ENCODE measurements around the gene BCL2. TPM values are rescaled to one million over a fixed set of nuclear protein-coding genes. Genes with fewer than 3 reads are reported as not detected.

Gene BCL2
- total RNA-seq, 1 donor from 2014 or later, result 4.9 TPM

DNA sequence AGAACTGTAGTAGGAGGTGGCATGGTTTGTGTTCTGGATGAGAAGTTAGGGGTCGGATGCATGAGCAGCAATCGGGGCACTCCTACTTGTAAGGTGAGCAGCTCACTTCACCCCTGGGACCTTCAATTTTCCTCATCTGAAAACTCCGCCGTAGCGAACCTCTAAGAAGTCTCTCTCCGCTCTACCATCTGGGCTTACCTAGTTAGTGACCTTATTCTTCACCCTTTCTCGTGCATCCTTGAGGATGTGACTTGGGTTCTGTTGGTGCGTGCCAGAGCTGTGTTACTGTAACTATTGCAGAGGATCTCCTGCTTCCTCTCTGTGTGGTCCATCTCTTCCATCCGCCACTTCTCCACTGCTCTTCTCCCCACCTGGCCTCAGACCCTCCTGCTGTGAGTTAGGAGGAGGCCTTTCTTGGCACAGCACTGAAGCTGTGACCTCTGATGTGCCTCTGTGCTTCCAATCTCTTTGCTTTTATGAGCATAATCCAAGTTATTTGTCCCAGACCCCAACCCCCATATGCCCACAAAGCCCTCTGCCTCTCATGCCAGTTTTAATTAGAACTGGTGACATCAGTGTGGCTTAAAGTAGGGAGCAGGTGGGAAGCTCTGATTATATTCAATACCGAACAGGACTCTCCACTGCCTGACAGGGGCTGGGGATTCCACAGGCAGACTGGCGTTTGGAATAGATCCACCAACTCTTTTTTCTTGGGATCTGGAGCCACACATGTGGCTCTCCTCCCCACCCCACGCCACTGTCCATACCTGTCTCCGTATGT is 178.4 kb downstream of the BCL2 start:
- Histone ChIP-seq H3K4me3 (no peak overlapping the region), H3K4me1 (peaks cover 10% of the 10 kb centered on the region), H3F3A (ENCODE audit: low read depth) (no peaks in the 10 kb centered on the region), H3K9ac (no peak overlapping the region), H3K27ac (no peak overlapping the region), H3K9me3 (ENCODE audit: low read depth) (no peaks in the 10 kb centered on the region), H3K4me2 (no peak overlapping the region), H4K20me1 (ENCODE audit: low read depth) (no peaks in the 10 kb centered on the region), H2AFZ (replicated peaks) (no peak overlapping the region), H3K27me3 (no peaks in the 10 kb centered on the region), H3K36me3 (no peaks in the 10 kb centered on the region), H3K79me2 (ENCODE audit: low read depth) (no peaks in the 10 kb centered on the region)
- Mint-ChIP-seq H3K4me1 (peaks cover 45% of the 10 kb centered on the region), H3K27ac (peak overlapping the region; percentile 70), H3K36me3 (peaks cover 5% of the 10 kb centered on the region), H3K9me3 (peaks cover 3% of the 10 kb centered on the region), H3K27me3 (ENCODE audit: insufficient read depth, low read depth) (peaks cover 8% of the 10 kb centered on the region), H3K4me3 (no peak overlapping the region)
- TF ChIP-seq EZH2 (IDR thresholded peaks at IDR 0.05) (no peak), EZH2phosphoT487 (IDR thresholded peaks at IDR 0.05) (no peak)
- TF ChIP-seq, protein P1, sequence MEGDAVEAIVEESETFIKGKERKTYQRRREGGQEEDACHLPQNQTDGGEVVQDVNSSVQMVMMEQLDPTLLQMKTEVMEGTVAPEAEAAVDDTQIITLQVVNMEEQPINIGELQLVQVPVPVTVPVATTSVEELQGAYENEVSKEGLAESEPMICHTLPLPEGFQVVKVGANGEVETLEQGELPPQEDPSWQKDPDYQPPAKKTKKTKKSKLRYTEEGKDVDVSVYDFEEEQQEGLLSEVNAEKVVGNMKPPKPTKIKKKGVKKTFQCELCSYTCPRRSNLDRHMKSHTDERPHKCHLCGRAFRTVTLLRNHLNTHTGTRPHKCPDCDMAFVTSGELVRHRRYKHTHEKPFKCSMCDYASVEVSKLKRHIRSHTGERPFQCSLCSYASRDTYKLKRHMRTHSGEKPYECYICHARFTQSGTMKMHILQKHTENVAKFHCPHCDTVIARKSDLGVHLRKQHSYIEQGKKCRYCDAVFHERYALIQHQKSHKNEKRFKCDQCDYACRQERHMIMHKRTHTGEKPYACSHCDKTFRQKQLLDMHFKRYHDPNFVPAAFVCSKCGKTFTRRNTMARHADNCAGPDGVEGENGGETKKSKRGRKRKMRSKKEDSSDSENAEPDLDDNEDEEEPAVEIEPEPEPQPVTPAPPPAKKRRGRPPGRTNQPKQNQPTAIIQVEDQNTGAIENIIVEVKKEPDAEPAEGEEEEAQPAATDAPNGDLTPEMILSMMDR (IDR thresholded peaks at IDR 0.05), result no peak
- DNase-seq (ENCODE audit: low spot score), result no peak

DNA sequence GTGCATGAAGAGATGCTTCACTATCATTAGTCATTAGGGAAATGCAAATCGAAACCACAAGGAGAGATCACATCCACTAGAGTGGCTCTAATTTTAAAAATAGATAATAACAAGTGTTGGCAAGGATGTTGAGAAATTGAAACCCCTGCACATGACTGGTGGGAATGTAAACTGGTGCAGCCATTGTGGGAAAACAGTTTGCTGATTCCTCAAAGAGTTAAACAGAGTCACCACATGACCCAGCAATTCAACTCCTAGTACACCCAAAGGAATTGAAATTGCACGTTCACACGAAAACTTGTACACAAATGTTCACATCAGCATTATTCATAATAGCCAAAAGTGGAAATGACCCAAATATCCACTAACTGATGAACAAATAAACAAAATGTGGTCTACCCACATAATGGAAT is 179.5 kb downstream of the BCL2 start:
- Histone ChIP-seq H3K4me1 (peaks cover 10% of the 10 kb centered on the region), H3K4me3 (no peak overlapping the region), H3K4me2 (no peak overlapping the region), H3K79me2 (ENCODE audit: low read depth) (no peaks in the 10 kb centered on the region), H3K9me3 (ENCODE audit: low read depth) (no peaks in the 10 kb centered on the region), H3K9ac (no peak overlapping the region), H3K27me3 (no peaks in the 10 kb centered on the region), H2AFZ (replicated peaks) (no peak overlapping the region), H4K20me1 (ENCODE audit: low read depth) (no peaks in the 10 kb centered on the region), H3F3A (ENCODE audit: low read depth) (no peaks in the 10 kb centered on the region), H3K36me3 (no peaks in the 10 kb centered on the region), H3K27ac (no peak overlapping the region)
- TF ChIP-seq, protein P1 (IDR thresholded peaks at IDR 0.05), result no peak
- no peak for TF ChIP-seq EZH2phosphoT487 (IDR thresholded peaks at IDR 0.05)
- H3K4me3 Mint-ChIP-seq, result no peak overlapping the region
- no peak overlapping the region for H3K27ac Mint-ChIP-seq
- H3K4me1 Mint-ChIP-seq, result peaks cover 37% of the 10 kb centered on the region
- no peak for DNase-seq (ENCODE audit: low spot score)
- H3K27me3 Mint-ChIP-seq (ENCODE audit: insufficient read depth, low read depth), result peaks cover 5% of the 10 kb centered on the region
- peaks cover 5% of the 10 kb centered on the region for H3K36me3 Mint-ChIP-seq
- peaks cover 6% of the 10 kb centered on the region for H3K9me3 Mint-ChIP-seq

DNA sequence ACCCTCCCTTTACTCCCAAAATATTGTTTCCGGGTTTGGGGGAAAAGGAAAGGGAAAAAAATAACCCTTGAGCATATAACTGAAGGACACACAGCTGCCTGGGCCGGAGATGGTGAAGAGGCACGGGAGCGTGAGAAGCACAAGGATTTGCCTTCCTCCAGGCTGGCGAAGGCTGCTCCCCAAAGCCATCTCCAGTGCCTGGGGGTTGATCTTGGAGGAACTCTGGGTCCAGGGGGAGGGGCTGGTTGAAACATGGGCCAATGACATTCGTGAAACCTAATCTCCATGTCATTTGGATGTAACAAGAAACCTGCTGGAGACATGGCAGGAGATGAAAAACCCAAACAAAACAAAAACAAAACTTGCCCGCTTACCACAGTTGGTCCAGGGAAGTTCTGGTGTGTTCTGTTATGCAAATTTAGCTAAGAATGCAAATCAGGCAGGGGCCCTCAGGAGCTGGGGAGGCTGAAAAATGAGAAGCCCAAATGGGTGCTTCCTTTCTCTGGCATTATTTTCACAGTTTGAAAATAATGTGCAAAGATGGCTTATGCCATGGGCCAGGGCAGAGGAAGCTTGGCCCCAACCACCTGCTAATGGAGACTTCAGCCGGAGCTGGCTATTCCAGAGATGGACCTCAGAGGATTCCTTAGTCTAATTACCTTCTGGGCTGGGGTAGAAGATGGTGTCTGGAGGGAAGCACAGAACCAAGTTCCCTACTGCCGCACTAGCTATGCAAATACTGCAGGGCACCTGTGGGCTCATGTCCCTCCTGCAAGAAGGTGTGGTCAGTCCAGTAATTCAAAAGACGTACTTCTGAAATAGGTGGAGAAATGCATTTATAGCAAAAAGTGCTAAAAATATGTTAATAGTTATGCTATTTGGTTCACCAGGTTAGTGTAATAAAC is 180.9 kb downstream of the BCL2 start:
- Histone ChIP-seq H3K27me3 (no peaks in the 10 kb centered on the region), H3K4me1 (peaks cover 10% of the 10 kb centered on the region), H3K4me3 (no peak overlapping the region), H2AFZ (replicated peaks) (no peak overlapping the region), H3K9ac (no peak overlapping the region), H4K20me1 (ENCODE audit: low read depth) (no peaks in the 10 kb centered on the region), H3K4me2 (peak overlapping the region; percentile 14), H3K9me3 (ENCODE audit: low read depth) (no peaks in the 10 kb centered on the region), H3K36me3 (no peaks in the 10 kb centered on the region), H3F3A (ENCODE audit: low read depth) (no peaks in the 10 kb centered on the region), H3K27ac (no peak overlapping the region), H3K79me2 (ENCODE audit: low read depth) (no peaks in the 10 kb centered on the region)
- Mint-ChIP-seq H3K27me3 (ENCODE audit: insufficient read depth, low read depth) (peaks cover 5% of the 10 kb centered on the region), H3K9me3 (peaks cover 6% of the 10 kb centered on the region), H3K36me3 (peaks cover 5% of the 10 kb centered on the region), H3K27ac (peak overlapping the region; percentile 36), H3K4me1 (peaks cover 30% of the 10 kb centered on the region), H3K4me3 (no peak overlapping the region)
- no peak for TF ChIP-seq EZH2phosphoT487 (IDR thresholded peaks at IDR 0.05)
- TF ChIP-seq, protein P1 (IDR thresholded peaks at IDR 0.05), result no peak
- no peak for TF ChIP-seq EZH2 (IDR thresholded peaks at IDR 0.05)
- peak; percentile 68 for DNase-seq (ENCODE audit: low spot score)
